Upper lobe of left lung (tissue), 4 donors: Measurements from ENCODE around the gene CHDH.

ENCODE experiments used
- POLR2A ChIP-seq, 4 donors: fragments of 450-650 bp; IDR thresholded peaks; one replicate each; pipeline ENCODE4 v1.5.1; 2016 to 2017; ENCODE audit warnings: antibody characterized with exemption in 4 of 4, mild to moderate bottlenecking in 2 of 4
- TF ChIP-seq, protein P1 (sequence below), 6 experiments: fragments of 450-650 bp in 4 of 6; fragments of 200-600 bp in 2 of 6; sonication (generic) in 2 of 6; IDR thresholded peaks; one replicate each; pipeline ENCODE4 v1.5.1; 2016 to 2019; ENCODE audit warnings: antibody characterized with exemption in 6 of 6

DNA sequence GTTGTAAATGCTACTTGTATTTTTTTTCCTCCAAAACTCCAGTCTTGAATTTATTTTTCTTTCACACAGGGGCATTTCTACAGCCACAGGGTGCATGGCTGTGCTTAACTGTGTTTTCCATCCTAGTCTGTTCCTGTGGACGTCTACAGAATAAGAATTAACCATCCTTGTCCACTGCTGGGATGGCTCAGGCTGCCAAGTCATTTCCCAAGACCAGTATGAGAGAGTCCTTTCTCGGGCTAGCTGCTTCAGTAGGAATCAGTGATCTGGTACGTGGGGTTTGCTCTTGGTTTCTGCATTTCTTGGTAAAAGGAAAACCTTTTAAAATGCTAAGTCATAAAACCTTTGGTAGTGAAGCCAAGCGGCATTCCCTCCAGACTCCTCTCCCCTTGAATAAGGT lies 29.8 kb downstream of the CHDH start:
- TF ChIP-seq, protein P1, sequence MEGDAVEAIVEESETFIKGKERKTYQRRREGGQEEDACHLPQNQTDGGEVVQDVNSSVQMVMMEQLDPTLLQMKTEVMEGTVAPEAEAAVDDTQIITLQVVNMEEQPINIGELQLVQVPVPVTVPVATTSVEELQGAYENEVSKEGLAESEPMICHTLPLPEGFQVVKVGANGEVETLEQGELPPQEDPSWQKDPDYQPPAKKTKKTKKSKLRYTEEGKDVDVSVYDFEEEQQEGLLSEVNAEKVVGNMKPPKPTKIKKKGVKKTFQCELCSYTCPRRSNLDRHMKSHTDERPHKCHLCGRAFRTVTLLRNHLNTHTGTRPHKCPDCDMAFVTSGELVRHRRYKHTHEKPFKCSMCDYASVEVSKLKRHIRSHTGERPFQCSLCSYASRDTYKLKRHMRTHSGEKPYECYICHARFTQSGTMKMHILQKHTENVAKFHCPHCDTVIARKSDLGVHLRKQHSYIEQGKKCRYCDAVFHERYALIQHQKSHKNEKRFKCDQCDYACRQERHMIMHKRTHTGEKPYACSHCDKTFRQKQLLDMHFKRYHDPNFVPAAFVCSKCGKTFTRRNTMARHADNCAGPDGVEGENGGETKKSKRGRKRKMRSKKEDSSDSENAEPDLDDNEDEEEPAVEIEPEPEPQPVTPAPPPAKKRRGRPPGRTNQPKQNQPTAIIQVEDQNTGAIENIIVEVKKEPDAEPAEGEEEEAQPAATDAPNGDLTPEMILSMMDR (IDR thresholded peaks at IDR 0.05): no peak
- TF ChIP-seq POLR2A (IDR thresholded peaks at IDR 0.05): no peak
